ENCODE measurements around the gene PCMT1. TPM values are rescaled to one million over a fixed set of nuclear protein-coding genes. Genes with fewer than 3 reads are reported as not detected.

Gene PCMT1
- total RNA-seq = 10 to 100 TPM; 67.9 to 68.5 TPM

- peak; percentile 96 to 98 for ATAC-seq
- Mint-ChIP-seq H3K36me3 (peaks cover 5% of the 10 kb centered on the region), H3K9me3 (no peaks in the 10 kb centered on the region), H3K4me1 (ENCODE audit: low read depth in 2 of 2) (peaks cover 18 to 21% of the 10 kb centered on the region in 2 donors), H3K27me3 (no peaks in the 10 kb centered on the region), H3K4me3 (peak within 1 kb of the TSS; percentile 81), H3K27ac (peak within 1 kb of the TSS; percentile 68 to 83)
- peak; percentile 96 for DNase-seq (ENCODE audit: low spot score)
Measured at GRCh38 chr6:149749594-149750135, at the start of gene PCMT1. Gene PCMT1, plus strand, starts transcription at chr6:149749741. Its CDS starts 161 bp downstream, at chr6:149749902.

DNA sequence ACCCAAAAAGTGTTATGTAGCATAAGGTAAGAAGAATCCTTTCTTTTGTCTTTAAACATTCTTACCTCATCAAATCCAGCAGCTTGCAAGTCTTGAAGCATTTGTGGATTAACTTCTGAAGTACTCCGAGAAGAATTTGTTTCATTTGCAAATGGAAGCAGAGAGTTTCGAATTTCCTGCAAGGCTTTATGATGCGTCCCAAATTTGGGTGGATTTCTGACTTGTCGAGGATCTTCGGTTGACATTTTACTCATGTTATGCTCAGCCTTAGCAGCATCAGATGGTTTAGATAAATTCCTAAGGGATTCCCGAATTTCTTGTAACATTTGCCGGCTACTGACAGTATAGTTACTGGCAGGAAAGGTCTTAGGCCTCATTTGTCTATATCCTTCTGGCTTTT lies 47.8 kb upstream of the PCMT1 start:
- H3K36me3 Mint-ChIP-seq = no peaks in the 10 kb centered on the region
- no peak overlapping the region for H3K4me3 Mint-ChIP-seq
- H3K27me3 Mint-ChIP-seq = no peaks in the 10 kb centered on the region
- peaks cover 18 to 22% of the 10 kb centered on the region in 2 donors for H3K4me1 Mint-ChIP-seq (ENCODE audit: low read depth in 2 of 2)
- no peaks in the 10 kb centered on the region for H3K9me3 Mint-ChIP-seq
- DNase-seq (ENCODE audit: low spot score) = no peak
- H3K27ac Mint-ChIP-seq = no peak overlapping the region
- no peak for ATAC-seq

GRCh38 chr6:149711711-149712110 lies 37.8 kb upstream of the PCMT1 start:
- Mint-ChIP-seq H3K27me3 (no peaks in the 10 kb centered on the region), H3K4me1 (ENCODE audit: low read depth in 2 of 2) (peaks cover 36 to 39% of the 10 kb centered on the region in 2 donors), H3K36me3 (no peaks in the 10 kb centered on the region), H3K4me3 (no peak overlapping the region), H3K27ac (no peak overlapping the region), H3K9me3 (no peaks in the 10 kb centered on the region)
- DNase-seq (ENCODE audit: low spot score) = no peak
- no peak for ATAC-seq

DNA sequence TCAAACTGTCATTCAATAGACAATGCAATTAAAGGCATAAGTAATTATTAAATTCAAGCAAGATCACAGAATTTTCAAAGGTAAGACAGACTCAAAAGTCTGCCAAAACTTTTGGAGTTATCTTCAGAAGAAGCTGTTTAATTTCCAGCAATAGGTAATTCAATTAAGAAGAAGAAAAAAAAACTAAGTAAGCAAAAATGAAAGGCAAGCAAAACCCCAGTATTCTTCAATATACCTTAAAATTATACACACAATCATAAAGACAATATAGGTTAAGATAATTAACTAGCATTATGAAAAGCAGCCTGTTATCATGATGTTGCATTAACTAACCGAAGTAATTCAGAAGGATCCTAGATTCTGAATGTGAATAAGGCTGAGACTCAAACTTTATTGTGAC lies 35.1 kb upstream of the PCMT1 start:
- peaks cover 37 to 46% of the 10 kb centered on the region in 2 donors for H3K4me1 Mint-ChIP-seq (ENCODE audit: low read depth in 2 of 2)
- H3K9me3 Mint-ChIP-seq = no peaks in the 10 kb centered on the region
- H3K27me3 Mint-ChIP-seq = no peaks in the 10 kb centered on the region
- peaks cover 4% of the 10 kb centered on the region for H3K36me3 Mint-ChIP-seq
- H3K27ac Mint-ChIP-seq = no peak overlapping the region
- H3K4me3 Mint-ChIP-seq = no peak overlapping the region
- ATAC-seq (no peak), DNase-seq (ENCODE audit: low spot score) (no peak)

DNA sequence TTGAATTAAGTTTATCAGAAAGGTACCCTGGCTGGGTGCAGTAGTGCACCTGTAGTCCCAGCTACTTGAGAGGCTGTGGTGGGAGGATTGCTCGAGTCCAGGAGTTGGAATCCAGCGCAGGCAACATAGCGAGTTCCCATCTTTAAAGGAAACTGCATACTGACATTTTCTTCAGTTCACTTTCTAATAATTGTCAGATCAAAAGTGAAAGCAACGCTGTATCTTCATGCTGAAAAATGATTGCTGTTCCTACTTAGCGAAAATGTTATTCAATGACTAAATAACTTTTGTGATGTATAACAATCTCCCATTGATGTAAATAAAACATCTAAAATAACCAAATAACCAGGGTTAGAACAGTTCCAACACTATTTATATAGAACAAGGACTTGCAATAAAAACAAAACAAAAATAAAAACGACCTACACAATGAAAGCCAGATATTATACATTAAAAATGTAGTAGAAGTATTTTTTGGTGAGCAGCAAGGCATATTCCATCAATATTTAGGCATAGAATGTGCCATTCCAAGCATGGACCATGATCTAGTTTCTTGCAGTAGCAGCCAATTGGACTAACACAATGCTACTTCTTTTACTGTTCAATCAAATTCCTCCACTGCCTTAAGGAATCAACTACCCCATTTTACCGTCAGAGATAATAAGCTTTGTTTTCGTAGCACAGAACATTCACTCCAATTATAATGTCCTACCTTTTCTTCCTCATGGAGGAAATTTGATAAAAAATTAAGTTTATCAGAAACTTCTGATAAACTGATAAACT lies 33.2 kb upstream of the PCMT1 start:
- H3K27ac Mint-ChIP-seq = peak overlapping the region; percentile 94 to 96

GRCh38 chr6:149717255-149717587 lies 32.3 kb upstream of the PCMT1 start:
- Mint-ChIP-seq H3K4me3 (peak overlapping the region; percentile 100), H3K9me3 (no peaks in the 10 kb centered on the region), H3K27ac (peak overlapping the region; percentile 94 to 96), H3K27me3 (no peaks in the 10 kb centered on the region), H3K4me1 (ENCODE audit: low read depth in 2 of 2) (peaks cover 19 to 28% of the 10 kb centered on the region in 2 donors), H3K36me3 (peaks cover 4% of the 10 kb centered on the region)
- ATAC-seq = no peak
- no peak for DNase-seq (ENCODE audit: low spot score)

More for the DNA sequence above, 33.2 kb upstream of the PCMT1 start:
- Mint-ChIP-seq H3K9me3 (no peaks in the 10 kb centered on the region), H3K36me3 (peaks cover 4% of the 10 kb centered on the region), H3K27me3 (no peaks in the 10 kb centered on the region), H3K4me1 (ENCODE audit: low read depth in 2 of 2) (peaks cover 23 to 34% of the 10 kb centered on the region in 2 donors), H3K4me3 (peak overlapping the region; percentile 100)
- ATAC-seq (no peak), DNase-seq (ENCODE audit: low spot score) (no peak)

- H3K36me3 Mint-ChIP-seq = peaks cover 4% of the 10 kb centered on the region
- H3K9me3 Mint-ChIP-seq = no peaks in the 10 kb centered on the region
- H3K27ac Mint-ChIP-seq = peak within 1 kb of the TSS; percentile 94 to 96
- ATAC-seq = peak; percentile 96 to 97
- H3K27me3 Mint-ChIP-seq = no peaks in the 10 kb centered on the region
- peak; percentile 94 for DNase-seq (ENCODE audit: low spot score)
- H3K4me3 Mint-ChIP-seq = peak within 1 kb of the TSS; percentile 100
- peaks cover 19 to 28% of the 10 kb centered on the region in 2 donors for H3K4me1 Mint-ChIP-seq (ENCODE audit: low read depth in 2 of 2)
Measured at GRCh38 chr6:149717588-149718458, 31.7 kb upstream of the PCMT1 start, which contains the start of gene LATS1. Gene LATS1, minus strand, starts transcription at chr6:149718101. Its CDS starts 15,975 bp downstream, at chr6:149702126.

DNA sequence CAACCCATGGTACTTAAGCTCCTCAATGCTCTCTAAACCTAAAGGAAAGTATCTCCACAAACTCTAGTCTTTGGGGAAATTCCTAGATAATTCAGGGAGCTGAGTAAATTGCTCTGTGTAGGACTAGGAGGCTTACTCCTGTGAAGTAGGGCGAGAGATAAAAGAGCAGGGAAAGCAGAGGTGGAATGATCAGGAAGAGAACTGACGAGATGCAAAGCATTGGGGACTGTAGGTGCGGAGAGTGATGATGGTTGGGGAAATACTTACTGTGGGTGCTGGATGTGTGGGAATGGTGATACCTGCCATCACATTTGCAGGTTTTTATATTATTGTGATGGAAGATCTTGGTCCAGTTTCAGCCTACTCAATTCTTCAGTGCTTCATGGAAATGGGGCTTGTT lies 30.0 kb upstream of the PCMT1 start:
- DNase-seq (ENCODE audit: low spot score) = no peak
- H3K36me3 Mint-ChIP-seq = peaks cover 4% of the 10 kb centered on the region

GRCh38 chr6:149723262-149723661 lies 26.3 kb upstream of the PCMT1 start:
- Mint-ChIP-seq H3K36me3 (no peaks in the 10 kb centered on the region), H3K27ac (no peak overlapping the region), H3K4me3 (no peak overlapping the region), H3K27me3 (no peaks in the 10 kb centered on the region), H3K9me3 (no peaks in the 10 kb centered on the region), H3K4me1 (ENCODE audit: low read depth in 2 of 2) (peaks cover 5 to 12% of the 10 kb centered on the region in 2 donors)
- DNase-seq (ENCODE audit: low spot score) (no peak), ATAC-seq (no peak)

More for the DNA sequence above, 30.0 kb upstream of the PCMT1 start:
- ATAC-seq = no peak
- Mint-ChIP-seq H3K4me3 (peak overlapping the region; percentile 30), H3K4me1 (ENCODE audit: low read depth in 2 of 2) (peaks cover 19 to 28% of the 10 kb centered on the region in 2 donors), H3K27ac (no peak overlapping the region), H3K27me3 (no peaks in the 10 kb centered on the region), H3K9me3 (no peaks in the 10 kb centered on the region)

DNA sequence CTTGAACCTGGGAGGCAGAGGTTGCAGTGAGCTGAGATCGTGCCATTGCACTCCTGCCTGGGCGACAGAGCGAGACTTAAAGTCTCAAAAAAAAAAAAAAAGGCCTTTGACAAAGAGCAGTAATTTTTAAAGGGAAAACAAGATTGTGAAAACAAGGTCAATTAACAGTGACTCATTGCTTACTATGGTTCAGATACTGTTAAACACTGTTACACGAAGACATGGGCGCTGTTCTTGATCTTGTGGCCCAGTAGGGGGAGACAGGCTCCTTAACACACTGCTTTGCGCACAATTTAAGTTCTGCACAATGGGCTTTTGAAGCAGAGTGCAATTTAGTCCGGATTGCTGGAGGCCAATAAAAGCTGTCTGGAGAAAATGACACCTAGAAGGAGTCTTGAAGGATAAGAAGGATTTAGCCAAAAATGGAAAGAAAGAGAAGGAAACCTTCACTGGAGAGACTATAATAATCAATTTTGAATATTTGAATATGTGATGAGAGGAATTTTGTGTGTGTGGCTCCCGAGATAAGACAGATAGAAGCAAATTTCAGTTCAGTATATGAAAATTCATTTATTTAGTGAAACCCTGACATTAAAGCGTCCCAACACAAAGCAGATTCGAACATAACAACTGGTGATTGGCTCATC lies 25.6 kb upstream of the PCMT1 start:
- DNase-seq (ENCODE audit: low spot score) = no peak
- no peaks in the 10 kb centered on the region for H3K9me3 Mint-ChIP-seq
- H3K4me1 Mint-ChIP-seq (ENCODE audit: low read depth in 2 of 2) = peaks cover 8 to 14% of the 10 kb centered on the region in 2 donors
- peak; percentile 61 to 82 for ATAC-seq
- no peaks in the 10 kb centered on the region for H3K36me3 Mint-ChIP-seq
- H3K27me3 Mint-ChIP-seq = no peaks in the 10 kb centered on the region
- H3K4me3 Mint-ChIP-seq = no peak overlapping the region
- no peak overlapping the region for H3K27ac Mint-ChIP-seq

- Mint-ChIP-seq H3K36me3 (no peaks in the 10 kb centered on the region), H3K9me3 (no peaks in the 10 kb centered on the region), H3K4me1 (ENCODE audit: low read depth in 2 of 2) (peaks cover 8 to 11% of the 10 kb centered on the region in 2 donors), H3K27me3 (no peaks in the 10 kb centered on the region), H3K27ac (no peak overlapping the region), H3K4me3 (no peak overlapping the region)
- ATAC-seq (no peak), DNase-seq (ENCODE audit: low spot score) (no peak)
Measured at GRCh38 chr6:149725785-149726184, 23.8 kb upstream of the PCMT1 start.

DNA sequence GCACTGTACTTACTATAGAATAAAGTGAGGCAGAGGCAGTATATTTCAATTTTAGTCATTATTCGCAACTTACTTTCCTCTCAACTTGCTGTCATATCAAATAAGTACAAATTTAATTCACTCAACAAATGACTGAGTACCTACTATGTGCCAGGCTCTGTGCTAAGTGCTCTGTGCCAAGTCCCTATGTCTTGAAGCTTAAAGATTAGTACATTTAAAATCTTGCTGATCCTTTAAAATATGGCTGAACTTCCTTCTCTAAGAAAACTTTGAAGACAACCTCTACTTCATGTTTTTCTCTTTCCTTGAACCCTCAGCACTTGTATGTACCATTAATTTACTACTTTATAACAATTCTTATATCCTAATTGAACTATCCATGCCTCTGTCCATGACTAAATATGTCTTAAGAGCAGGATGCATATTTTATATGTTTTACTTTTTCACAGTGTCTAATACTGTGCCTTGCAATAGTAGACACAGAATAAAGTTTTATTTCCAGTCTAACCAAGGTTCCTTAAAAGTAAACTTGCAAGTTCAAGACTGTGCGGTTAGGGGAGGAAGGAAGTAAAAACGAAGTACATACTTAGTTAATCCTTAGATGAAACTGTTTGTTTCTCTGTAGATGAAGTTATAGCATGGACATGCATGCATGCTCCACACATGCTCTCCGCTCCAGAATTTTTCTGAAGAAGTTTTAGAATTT lies 21.6 kb upstream of the PCMT1 start:
- Mint-ChIP-seq H3K4me3 (no peak overlapping the region), H3K27ac (peak overlapping the region; percentile 4 to 71), H3K4me1 (ENCODE audit: low read depth in 2 of 2) (peaks cover 8 to 11% of the 10 kb centered on the region in 2 donors), H3K27me3 (no peaks in the 10 kb centered on the region), H3K9me3 (no peaks in the 10 kb centered on the region), H3K36me3 (no peaks in the 10 kb centered on the region)
- no peak for ATAC-seq
- no peak for DNase-seq (ENCODE audit: low spot score)
